GM12892 (cell line): ENCODE results near the gene C1orf52.

Experiments used
- DNase-seq: peaks from one replicate; pipeline ENCODE4 v3.0.0; 2011; ENCODE audit not compliant: insufficient read length
- FAIRE-seq: peaks from 2 replicates; lab custom pipeline; 2011; peaks lifted over from hg19 to GRCh38; lab: Jason Lieb, UNC
- POLR2A ChIP-seq: IDR thresholded peaks from 2 replicates; pipeline ENCODE4 v1.6.1; 2011; ENCODE audit warnings: low read depth, low read length, control low read depth
- POLR2AphosphoS5 ChIP-seq: IDR thresholded peaks from 2 replicates; pipeline ENCODE4 v1.6.1; 2011; ENCODE audit warnings: low read depth, low read length, control low read depth
- TAF1 ChIP-seq: IDR thresholded peaks from 2 replicates; pipeline ENCODE4 v1.6.1; 2011; ENCODE audit warnings: low read depth, mild to moderate bottlenecking, control low read depth, low read length, borderline replicate concordance

Gene C1orf52

DNA sequence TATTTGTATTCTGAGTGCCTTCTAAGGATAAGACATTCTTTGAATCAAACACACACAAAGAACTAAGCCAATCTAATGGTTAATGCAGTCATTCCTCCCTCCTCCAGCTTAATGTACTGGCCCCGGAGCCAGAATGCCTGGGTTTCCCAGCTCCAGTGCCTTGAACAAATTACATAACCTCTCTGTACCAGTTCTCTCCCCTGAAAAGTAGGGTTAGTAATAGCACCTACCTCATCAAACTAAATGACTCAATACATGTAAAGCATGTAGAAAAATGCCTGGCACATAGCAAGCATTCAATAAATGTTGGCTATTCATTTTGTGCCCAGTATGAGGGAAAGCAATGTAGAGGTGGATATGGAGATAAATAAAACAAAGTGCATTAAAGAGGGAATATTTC is 14.0 kb downstream of the C1orf52 start:
- TF ChIP-seq POLR2AphosphoS5 (no peak), POLR2A (no peak), TAF1 (no peak)
- FAIRE-seq (no peak), DNase-seq (no peak)

DNA sequence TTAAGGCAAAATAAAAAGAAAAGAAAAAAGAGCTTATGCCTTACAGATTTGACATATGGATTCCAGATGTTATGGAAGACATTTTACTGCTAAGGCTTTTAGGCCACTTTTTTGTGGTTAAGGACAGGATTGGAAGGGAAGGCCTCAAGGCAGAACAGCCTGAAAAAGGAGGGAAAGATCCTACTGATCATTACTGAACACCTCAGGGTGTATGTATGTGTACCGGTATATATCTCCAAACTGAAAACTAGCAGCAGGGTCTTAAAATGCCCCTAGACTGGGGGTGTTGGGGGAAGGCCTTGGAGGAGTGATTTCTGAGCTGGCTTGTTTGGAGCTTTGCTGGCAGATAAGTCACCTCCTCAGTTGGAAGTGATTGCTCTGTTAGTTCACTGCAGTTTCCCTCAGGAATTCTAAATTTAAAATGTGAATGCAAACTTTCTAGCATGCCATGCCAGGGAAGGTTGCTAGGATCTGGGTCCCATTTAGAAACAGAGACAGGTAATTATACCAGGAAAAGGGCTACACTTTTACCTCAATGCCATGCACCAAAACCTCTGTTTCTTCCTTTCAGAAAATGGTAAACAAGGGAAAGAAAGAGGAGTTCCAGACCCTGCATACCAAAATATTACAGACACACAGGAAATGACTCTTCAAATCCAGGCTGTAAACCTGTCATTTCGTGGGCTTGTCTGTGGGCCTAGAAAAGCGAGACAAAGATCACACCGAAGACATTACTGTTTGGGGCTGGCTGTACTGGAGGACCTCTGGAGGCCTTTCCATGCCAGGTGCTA is 15.0 kb downstream of the C1orf52 start:
- TF ChIP-seq TAF1 (no peak), POLR2A (no peak), POLR2AphosphoS5 (no peak)
- FAIRE-seq (no peak), DNase-seq (no peak)

DNA sequence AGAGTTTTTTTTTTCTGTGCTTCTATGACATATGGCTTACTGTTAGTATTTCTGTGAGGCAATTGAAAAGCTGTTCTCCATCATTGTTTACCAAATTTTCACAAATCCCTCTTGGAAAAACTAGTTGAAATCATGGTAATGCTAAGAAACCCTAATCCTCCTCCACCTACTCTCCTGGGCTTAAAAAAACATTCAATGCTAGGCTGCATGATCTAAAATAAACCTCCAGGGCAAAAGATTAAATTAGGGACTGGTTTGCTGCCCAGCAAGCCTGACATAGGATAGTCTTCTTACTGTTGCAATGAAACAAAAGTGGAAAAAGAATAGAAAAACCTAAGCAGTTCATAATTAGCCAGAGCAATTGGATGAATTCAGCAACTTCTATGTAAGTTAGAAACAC is 16.1 kb downstream of the C1orf52 start:
- DNase-seq (no peak), FAIRE-seq (no peak)
- no peak for TF ChIP-seq POLR2A

DNA sequence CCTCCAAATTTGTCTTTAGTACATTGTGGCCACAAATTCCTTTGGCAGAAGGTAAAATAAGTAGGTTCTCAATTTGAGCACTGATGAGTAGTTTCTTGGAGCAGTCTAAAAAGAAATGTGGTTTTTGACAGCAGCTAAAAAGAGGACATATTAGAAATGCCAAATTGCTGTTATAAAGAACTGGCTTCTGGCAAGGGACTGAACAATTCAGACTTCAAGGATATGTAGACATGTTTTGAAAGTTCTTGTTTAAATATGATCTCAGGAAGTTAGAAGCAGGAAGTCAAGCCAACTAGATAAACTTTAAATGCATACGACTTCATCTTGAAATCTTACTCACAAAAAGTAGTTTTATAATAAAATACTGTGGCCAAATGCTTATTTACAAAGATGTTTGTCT is 18.8 kb downstream of the C1orf52 start:
- DNase-seq (no peak), FAIRE-seq (no peak)
- no peak for TF ChIP-seq POLR2AphosphoS5
- TF ChIP-seq TAF1: no peak
- no peak for TF ChIP-seq POLR2A

DNA sequence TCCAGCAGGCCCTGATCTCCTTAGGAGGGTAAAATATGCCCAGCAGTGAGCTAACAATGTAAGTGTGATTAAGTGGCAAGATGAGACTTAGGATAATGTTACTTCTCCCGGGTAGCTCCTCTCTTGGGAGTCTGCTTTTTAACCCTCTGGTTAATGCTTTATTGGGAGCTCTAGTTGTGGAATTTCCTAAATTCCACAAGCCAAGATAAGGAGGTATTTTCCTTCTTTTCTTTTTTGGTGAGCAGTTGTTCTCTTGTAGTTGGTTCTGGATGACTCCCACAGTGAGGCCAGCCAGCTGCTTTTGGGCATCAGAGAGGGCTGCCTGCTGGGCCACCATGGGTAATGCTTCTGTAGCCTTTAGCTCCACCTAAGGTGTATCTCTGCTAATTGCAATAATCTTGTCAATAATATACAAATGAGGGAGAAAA is 19.3 kb downstream of the C1orf52 start:
- TF ChIP-seq POLR2AphosphoS5 (no peak), POLR2A (no peak), TAF1 (no peak)
- DNase-seq: no peak
- no peak for FAIRE-seq

DNA sequence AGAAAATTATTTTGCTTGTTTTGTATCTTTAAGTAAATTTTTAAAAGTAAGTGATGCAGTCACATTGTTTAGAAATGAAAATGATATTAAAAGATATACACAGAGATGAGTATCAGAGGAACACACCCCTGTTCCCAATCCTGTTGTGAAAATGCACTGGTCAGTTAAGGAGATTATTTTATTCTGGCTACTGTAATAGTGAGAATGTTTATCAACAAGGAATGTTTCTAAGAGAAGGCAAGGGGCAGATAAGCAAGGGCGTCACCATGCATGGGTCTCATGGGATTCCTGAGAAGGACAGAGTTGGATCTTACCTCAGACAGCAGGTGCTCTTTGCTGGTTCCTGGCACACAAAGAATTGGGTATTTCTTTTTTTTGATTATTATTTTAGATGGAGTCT is 21.8 kb downstream of the C1orf52 start:
- no peak for DNase-seq
- TF ChIP-seq TAF1: no peak
- no peak for TF ChIP-seq POLR2A
- no peak for TF ChIP-seq POLR2AphosphoS5
- no peak for FAIRE-seq

DNA sequence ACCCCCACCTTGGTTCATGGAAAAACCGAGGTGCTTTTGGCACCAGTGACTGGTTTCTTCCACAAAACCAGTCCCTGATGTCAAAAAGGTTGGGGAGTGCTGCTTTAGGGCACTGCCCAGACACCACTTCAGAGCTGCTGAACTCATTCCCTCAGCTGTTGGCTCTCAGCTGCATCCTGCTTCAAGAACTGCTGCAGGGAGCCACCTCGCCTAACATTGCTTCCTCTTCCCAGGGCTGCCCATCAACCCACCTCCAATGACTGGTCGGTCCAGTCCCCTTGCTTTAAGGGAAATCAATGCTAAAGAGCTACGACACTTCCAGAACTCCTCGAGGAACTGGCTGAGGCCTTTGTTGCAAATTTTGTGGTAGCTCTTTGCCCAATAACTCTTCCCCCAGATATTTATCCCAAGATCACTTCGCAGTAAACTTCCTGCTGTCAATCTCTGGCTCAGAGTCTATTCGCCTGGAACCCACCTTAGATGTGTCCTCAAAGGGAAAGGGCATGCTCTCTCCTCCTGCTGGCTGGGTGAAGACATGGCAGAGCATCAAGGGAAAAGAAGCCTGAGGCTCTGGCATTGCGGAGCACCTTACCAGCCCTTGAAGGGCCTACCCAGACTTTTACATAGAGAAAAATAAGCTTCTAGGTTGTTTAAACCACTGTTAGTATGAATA is 29.0 kb downstream of the C1orf52 start:
- no peak for FAIRE-seq
- no peak for TF ChIP-seq POLR2A
- no peak for TF ChIP-seq POLR2AphosphoS5
- TF ChIP-seq TAF1: no peak

DNA sequence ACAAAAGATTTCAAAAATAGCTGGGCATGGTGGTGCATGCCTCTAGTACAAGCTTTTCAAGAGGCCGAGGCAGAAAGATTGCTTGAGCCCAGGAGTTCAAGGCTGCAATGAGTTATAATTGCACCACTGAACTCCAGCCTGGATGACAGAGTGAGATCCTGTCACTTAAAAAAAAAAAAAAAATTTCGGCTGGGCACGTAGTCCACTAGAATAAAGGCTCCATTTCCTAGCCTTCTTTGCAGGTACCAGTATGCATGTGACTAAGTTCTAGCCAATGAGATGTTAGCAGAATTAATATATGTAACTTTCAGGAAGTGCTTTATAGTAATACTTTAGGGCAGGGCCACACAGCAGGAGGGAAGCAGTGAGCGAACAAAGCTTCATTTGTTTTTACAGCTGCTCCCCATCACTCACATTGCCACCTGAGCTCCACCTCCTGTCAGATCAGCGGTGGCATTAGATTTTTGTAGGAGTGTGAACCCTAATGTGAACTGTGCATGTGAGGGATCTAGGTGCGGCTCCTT is 29.8 kb downstream of the C1orf52 start:
- TF ChIP-seq TAF1 (no peak), POLR2A (no peak), POLR2AphosphoS5 (no peak)
- no peak for DNase-seq
- no peak for FAIRE-seq

More for the DNA sequence above, 29.0 kb downstream of the C1orf52 start:
- no peak for DNase-seq

DNA sequence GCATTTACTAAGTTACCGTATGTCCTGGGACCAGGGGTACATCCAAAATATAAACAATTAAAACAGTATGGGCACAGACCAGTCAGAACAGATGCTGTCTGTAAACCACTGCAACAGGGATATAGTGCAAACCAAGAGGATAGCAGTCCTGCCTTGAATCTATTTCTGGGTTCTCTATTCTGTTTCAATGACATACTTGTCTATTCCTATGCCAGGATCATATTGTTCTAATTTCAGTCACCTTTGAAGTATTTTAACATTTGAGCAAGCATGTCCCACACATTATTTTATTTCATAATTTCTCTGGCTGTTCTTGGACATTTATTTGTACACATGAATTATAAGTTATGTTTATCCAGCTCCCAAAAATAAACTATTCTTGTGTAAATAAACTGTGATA is 30.5 kb downstream of the C1orf52 start:
- DNase-seq (no peak), FAIRE-seq (no peak)
- no peak for TF ChIP-seq POLR2A
- no peak for TF ChIP-seq TAF1
- no peak for TF ChIP-seq POLR2AphosphoS5

DNA sequence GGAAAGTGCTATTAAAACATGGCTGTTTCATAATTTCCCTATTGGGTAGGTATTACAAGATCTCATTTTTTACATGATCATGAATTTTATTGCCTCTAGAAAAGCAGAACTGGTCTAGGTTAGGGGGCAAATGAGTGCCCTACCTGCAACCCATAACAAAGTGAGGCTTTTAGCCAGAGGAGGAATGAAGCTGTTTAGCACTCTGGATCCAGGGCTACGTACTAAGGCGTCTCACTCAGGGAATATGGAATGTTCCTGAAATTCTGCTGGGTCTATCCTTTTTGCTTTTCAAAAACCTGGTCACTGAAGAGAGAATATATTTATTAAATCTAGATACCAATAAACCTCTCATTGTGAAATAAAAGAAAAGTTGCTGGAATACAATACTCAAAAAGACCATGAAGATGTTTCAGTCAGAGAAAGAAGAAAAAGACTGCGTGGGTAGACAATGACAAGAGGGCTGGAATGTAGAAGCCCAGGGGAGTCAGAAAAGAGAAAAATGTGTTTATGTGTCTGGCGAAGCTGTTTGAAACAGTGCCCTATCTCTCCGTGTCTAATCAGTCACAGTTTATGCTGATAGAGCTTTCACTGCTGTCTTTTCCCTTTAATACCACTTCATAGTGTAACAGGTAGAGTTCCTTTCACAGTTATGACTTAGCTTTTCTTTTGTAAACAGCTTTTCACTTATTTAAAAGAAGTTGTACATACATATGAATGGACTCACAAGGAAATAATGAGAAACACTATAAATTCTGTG is 33.7 kb downstream of the C1orf52 start:
- FAIRE-seq (no peak), DNase-seq (no peak)
- TF ChIP-seq TAF1 (no peak), POLR2AphosphoS5 (no peak), POLR2A (no peak)

DNA sequence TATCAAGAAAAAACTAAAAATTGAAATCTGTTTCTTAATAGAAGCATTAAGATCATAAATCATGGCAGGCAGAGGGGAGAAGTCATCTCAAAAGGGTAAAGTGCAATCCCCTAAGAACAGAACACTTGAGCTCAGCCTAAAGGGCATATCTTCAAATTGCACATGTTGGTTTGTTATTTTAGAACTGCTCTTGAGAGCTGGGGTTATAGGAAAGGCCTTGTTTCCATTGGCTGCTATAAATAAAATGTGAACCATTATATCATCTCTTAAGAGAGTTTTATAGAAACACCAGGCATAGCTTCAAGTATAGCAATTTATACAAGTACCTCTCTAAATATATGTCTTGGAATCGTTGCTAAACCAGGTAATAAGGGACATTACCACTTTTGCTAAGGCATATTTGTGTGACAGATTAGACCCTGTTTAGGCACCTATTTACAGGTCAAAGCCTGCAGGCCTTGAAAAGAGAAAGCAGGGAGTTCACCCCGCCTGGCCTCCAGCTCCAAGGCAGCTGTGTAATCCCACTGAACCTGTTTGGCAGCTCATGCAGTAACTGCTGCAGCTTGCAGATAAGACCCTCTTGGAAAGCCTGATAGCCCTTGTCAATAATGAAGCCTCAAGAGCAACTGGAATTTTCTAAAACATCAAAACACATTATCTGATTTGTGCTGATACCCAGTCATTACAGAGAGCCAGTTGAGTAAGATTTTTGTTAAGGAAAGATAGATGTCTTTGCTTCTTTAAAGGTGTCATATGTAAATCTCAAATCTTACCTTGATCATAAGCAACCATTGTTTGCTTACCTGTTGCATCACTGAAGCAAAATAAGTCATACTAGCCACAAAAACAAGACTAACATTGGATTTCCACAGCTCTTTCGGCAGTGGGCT is 34.5 kb downstream of the C1orf52 start:
- FAIRE-seq (no peak), DNase-seq (no peak)
- TF ChIP-seq POLR2A (no peak), POLR2AphosphoS5 (no peak)
